Gastrocnemius medialis (tissue), 4 donors: ENCODE results near the gene CLCN6. TPM values are rescaled to one million over a fixed set of nuclear protein-coding genes. Genes with fewer than 3 reads are reported as not detected.

Source experiments
- ATAC-seq, 2 donors: fragments of 150-250 bp; one replicate each; pipeline ENCODE4 v1.9.1; 2016
- DNase-seq, 2 donors: peaks; one replicate each; pipeline ENCODE4 v3.0.0-alpha.2; 2019
- H3K27ac ChIP-seq, 4 donors: fragments of 200-600 bp; sonication (generic); 1 replicate in 1 of 4; 2 replicates in 3 of 4; pipeline ENCODE4 v1.5.1; 2016 to 2018; ENCODE audit warnings: mild to moderate bottlenecking in 2 of 4, moderate library complexity in 1 of 4
- H3K27me3 ChIP-seq, 3 donors: fragments of 200-600 bp; sonication (generic) in 2 of 3; 1 replicate in 1 of 3; 2 replicates in 2 of 3; pipeline versions ENCODE4 v1.5.1 to v1.6.0; 2016 to 2019; ENCODE audit warnings: mild to moderate bottlenecking in 1 of 3, moderate library complexity in 1 of 3
- H3K36me3 ChIP-seq, 2 donors: fragments of 200-600 bp; sonication (generic) in 1 of 2; one replicate each; pipeline ENCODE4 v1.5.1; 2017 to 2018
- H3K4me1 ChIP-seq, 2 donors: fragments of 200-600 bp; sonication (generic) in 1 of 2; one replicate each; pipeline ENCODE4 v1.5.1; 2016 to 2017; ENCODE audit warnings: mild to moderate bottlenecking in 2 of 2
- H3K4me3 ChIP-seq, 4 donors: fragments of 200-600 bp; sonication (generic) in 3 of 4; 1 replicate in 1 of 4; 2 replicates in 3 of 4; pipeline ENCODE4 v1.5.1; 2016 to 2019; ENCODE audit warnings: mild to moderate bottlenecking in 2 of 4
- H3K9me3 ChIP-seq, 3 donors: fragments of 200-600 bp; sonication (generic) in 2 of 3; 1 replicate in 1 of 3; 2 replicates in 2 of 3; pipeline ENCODE4 v1.5.1; 2016 to 2019
- POLR2A ChIP-seq, 2 donors: fragments of 450-650 bp; IDR thresholded peaks; one replicate each; pipeline ENCODE4 v1.6.1; 2017; ENCODE audit warnings: antibody characterized with exemption in 2 of 2, mild to moderate bottlenecking in 2 of 2, moderate library complexity in 2 of 2
- in situ Hi-C, 4 donors: fragments of 200-750 bp; cut with MboI; loops; one replicate each; pipeline versions ENCODE4 v1.15.0 to v1.8.0; 2017; ENCODE audit warnings: low sequenced_read_pairs in 4 of 4
- intact Hi-C: fragments of 100-400 bp; cut with DNase I; formaldehyde crosslinking; loops from one replicate; pipeline ENCODE4 v1.15.1; 2023; ENCODE audit warnings: low total_unique reads
- total RNA-seq, 4 donors: library from RNA; depleted of rRNA; stranded (reverse); fragments of >200 nt; gene quantifications; one replicate each; pipeline versions ENCODE4 v1.1.0 to v1.2.3, GENCODE V29; 2016
- TF ChIP-seq, protein P1 (sequence below), 5 experiments: fragments of 450-650 bp in 3 of 5; fragments of 200-600 bp in 2 of 5; sonication (generic) in 2 of 5; IDR thresholded peaks in 4 of 5; conservative IDR thresholded peaks in 1 of 5; 1 replicate in 4 of 5; 2 replicates in 1 of 5; pipeline ENCODE4 v1.5.1; 2016 to 2019; ENCODE audit warnings: antibody characterized with exemption in 5 of 5, mild to moderate bottlenecking in 3 of 5, moderate library complexity in 3 of 5

Gene CLCN6
- total RNA-seq, 4 donors from 2014 or later: 7.1 to 11.9 (median 9.5) TPM

DNA sequence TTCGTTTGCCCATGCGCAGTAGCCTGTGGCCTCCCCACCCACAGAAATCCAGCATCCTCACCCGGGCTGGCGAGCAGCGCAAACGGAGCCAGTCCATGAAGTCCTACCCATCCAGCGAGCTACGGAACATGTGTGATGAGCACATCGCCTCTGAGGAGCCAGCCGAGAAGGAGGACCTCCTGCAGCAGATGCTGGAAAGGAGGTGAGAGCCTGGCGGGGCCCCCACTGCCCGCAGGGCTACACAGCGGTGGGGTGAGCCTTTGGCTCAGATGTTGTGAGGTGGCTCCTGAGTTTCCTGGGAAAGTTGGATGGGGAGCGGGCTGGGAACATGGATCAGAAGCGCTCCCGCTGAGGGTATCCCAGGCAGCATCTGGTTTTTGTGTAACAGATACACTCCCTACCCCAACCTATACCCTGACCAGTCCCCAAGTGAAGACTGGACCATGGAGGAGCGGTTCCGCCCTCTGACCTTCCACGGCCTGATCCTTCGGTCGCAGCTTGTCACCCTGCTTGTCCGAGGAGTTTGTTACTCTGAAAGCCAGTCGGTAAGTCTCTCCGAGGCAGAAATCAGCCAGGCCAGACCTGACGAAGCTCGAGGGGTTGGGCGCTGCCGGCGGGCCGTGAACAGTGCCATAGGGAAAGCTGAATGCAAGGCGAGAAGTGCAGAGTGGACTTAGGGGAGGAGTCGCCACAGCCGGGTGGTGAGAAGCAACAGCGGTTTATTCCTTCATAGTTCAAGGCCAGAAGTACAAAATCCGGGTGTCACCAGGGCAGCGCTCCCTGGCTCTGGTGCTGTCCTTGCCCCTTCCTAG lies 31.2 kb downstream of the CLCN6 start:
- ATAC-seq: no peak
- no peaks in the 10 kb centered on the region for H3K4me1 ChIP-seq
- in situ Hi-C loops (loop anchor here (10.0 to 25.0 kb wide), 3 partner anchors 125 to 375 kb away; no protein-coding TSS in a partner anchor), intact Hi-C loops (no loop called here)
- H3K4me3 ChIP-seq: no peak overlapping the region
- DNase-seq: no peak
- H3K9me3 ChIP-seq: no peaks in the 10 kb centered on the region
- peaks cover 0 to 98% of the 10 kb centered on the region in 2 donors for H3K36me3 ChIP-seq
- no peaks in the 10 kb centered on the region for H3K27me3 ChIP-seq
- H3K27ac ChIP-seq: no peak overlapping the region
- no peak for TF ChIP-seq POLR2A (IDR thresholded peaks at IDR 0.05)
- TF ChIP-seq, protein P1, sequence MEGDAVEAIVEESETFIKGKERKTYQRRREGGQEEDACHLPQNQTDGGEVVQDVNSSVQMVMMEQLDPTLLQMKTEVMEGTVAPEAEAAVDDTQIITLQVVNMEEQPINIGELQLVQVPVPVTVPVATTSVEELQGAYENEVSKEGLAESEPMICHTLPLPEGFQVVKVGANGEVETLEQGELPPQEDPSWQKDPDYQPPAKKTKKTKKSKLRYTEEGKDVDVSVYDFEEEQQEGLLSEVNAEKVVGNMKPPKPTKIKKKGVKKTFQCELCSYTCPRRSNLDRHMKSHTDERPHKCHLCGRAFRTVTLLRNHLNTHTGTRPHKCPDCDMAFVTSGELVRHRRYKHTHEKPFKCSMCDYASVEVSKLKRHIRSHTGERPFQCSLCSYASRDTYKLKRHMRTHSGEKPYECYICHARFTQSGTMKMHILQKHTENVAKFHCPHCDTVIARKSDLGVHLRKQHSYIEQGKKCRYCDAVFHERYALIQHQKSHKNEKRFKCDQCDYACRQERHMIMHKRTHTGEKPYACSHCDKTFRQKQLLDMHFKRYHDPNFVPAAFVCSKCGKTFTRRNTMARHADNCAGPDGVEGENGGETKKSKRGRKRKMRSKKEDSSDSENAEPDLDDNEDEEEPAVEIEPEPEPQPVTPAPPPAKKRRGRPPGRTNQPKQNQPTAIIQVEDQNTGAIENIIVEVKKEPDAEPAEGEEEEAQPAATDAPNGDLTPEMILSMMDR (IDR thresholded peaks at IDR 0.05 in 4 of 5, conservative IDR thresholded peaks at IDR 0.05 in 1 of 5): no peak

DNA sequence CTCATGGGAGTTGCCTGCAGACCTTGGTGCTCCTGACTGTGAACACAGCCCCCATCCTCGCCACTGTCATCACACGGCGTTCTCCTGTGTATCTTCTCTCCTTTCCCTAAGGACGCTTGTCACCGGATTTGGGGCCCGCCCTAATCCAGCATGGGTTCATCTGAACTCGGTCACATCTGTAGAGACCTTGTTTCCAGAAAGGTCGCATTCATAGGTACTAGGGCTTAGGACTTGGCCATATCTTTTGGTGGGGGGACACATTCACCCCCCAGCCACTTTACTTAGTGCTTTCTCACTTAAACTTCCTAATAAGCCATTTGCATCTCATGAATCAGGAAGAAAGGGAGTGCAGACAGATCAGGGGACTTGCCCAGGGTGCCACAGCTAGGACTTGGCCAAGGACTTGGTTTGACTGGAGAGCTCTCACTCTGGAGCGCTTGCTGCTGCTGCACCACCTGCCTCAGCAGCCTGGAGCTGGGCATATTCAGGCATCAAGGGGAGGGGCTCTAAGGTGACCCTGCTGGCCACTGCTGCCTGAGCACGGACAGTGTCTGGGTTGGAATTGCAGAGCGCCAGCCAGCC lies 31.9 kb downstream of the CLCN6 start:
- peaks cover 0 to 98% of the 10 kb centered on the region in 2 donors for H3K36me3 ChIP-seq
- no peak overlapping the region for H3K27ac ChIP-seq
- no peaks in the 10 kb centered on the region for H3K27me3 ChIP-seq
- no peaks in the 10 kb centered on the region for H3K9me3 ChIP-seq
- intact Hi-C loops: loop anchor here (1.0 to 2.0 kb wide), 3 partner anchors 56 to 193 kb away; no protein-coding TSS in a partner anchor
- H3K4me1 ChIP-seq: no peaks in the 10 kb centered on the region
- ATAC-seq (no peak), DNase-seq (no peak)
- H3K4me3 ChIP-seq: no peak overlapping the region
- TF ChIP-seq, protein P1 (IDR thresholded peaks at IDR 0.05 in 4 of 5, conservative IDR thresholded peaks at IDR 0.05 in 1 of 5): no peak
- no peak for TF ChIP-seq POLR2A (IDR thresholded peaks at IDR 0.05)
- in situ Hi-C loops: loop anchor here (10.0 to 25.0 kb wide), 3 partner anchors 124 to 374 kb away; no protein-coding TSS in a partner anchor

DNA sequence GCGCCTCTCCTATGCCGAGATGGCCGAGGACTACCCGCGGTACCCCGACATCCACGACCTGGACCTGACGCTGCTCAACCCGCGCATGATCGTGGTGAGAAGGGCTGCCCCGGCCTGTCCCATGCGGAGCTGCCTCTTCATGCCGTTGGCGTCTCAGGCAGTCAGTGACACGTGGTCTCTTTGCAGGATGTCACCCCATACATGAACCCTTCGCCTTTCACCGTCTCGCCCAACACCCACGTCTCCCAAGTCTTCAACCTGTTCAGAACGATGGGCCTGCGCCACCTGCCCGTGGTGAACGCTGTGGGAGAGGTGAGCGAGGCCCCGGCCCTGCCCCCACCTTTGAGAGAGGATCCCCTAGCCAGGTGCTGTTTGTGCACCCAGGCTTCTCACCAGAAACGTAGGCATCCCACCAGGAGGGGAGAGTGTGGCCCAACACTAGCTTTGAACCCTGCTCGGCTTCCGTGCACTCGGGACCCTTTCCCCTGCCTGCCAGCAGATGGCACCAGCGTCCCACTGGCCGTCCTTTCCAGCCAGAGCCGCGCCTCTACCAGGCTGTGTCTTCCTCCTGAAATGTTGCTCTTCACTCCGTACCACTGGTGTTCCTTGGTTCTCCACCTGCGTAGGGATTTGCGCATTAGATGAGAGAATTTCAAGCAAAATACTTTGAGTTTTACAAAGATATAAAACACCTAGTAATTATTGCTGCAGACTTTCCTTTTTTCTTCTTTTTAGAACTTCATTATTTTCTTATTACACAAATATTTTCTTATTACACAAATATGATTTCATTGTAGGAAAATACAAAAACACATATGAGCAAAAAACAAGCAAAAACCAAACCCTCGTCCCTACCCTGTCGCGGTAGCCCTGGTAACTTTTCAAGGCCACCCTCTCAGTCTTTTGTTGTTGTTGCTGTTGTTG lies 32.6 kb downstream of the CLCN6 start:
- TF ChIP-seq, protein P1 (IDR thresholded peaks at IDR 0.05 in 4 of 5, conservative IDR thresholded peaks at IDR 0.05 in 1 of 5): peak; percentile 93 to 99 (median 98)
- no peak for TF ChIP-seq POLR2A (IDR thresholded peaks at IDR 0.05)
- no peaks in the 10 kb centered on the region for H3K27me3 ChIP-seq
- no peak overlapping the region for H3K27ac ChIP-seq
- no peak overlapping the region for H3K4me3 ChIP-seq
- no peaks in the 10 kb centered on the region for H3K9me3 ChIP-seq
- ATAC-seq (peak; percentile 66 to 87), DNase-seq (peak; percentile 45 to 62)
- in situ Hi-C loops: loop anchor here (10.0 to 25.0 kb wide), 3 partner anchors 124 to 374 kb away; no protein-coding TSS in a partner anchor
- H3K4me1 ChIP-seq: no peaks in the 10 kb centered on the region
- peaks cover 0 to 97% of the 10 kb centered on the region in 2 donors for H3K36me3 ChIP-seq
- intact Hi-C loops: loop anchor here (1.0 to 2.0 kb wide), 3 partner anchors 56 to 192 kb away; no protein-coding TSS in a partner anchor
